Mucosa of descending colon (tissue), 3 donors: Measurements from ENCODE around the gene WDR37. TPM values are rescaled to one million over a fixed set of nuclear protein-coding genes. Genes with fewer than 3 reads are reported as not detected.
A peak's percentile ranks its signal among the peaks of the same experiment; 100 is the strongest.

ENCODE experiments used
- ATAC-seq: fragments of 200-7000 bp; cut with Tn5 transposase; one replicate; pipeline ENCODE4 v1.9.1; 2020; ENCODE audit warnings: mild to moderate bottlenecking, moderate library complexity
- DNase-seq, 3 donors: peaks; one replicate each; pipeline ENCODE4 v3.0.0-alpha.2; 2020
- H3K36me3 ChIP-seq: fragments of 200-600 bp; one replicate; pipeline ENCODE4 v1.8.0; 2021; ENCODE audit warnings: low read depth, mild to moderate bottlenecking
- H3K4me1 ChIP-seq: fragments of 200-600 bp; one replicate; pipeline ENCODE4 v1.8.0; 2021; ENCODE audit warnings: low read depth, mild to moderate bottlenecking
- H3K4me3 ChIP-seq: fragments of 200-600 bp; one replicate; pipeline ENCODE4 v1.8.0; 2021; ENCODE audit warnings: mild to moderate bottlenecking
- H3K9me3 ChIP-seq: fragments of 200-600 bp; one replicate; pipeline ENCODE4 v1.8.0; 2021; ENCODE audit warnings: mild to moderate bottlenecking
- intact Hi-C, 2 donors: fragments of 100-400 bp; cut with DNase I in 1 of 2; cut with micrococcal nuclease in 1 of 2; formaldehyde crosslinking; loops; one replicate each; pipeline versions ENCODE4 v1.11.0 to v1.11.1; 2022; cut with DNase I, micrococcal nuclease
- total RNA-seq, 3 donors: library from RNA; stranded (reverse); fragmentation: NEBNext Ultra II Directional in 2 of 3; extraction: Animal tissue kit (Norgen Biotek cat#: 25700) in 2 of 3; gene quantifications; one replicate each; pipeline versions ENCODE4 v1.2.1 to v1.2.4, GENCODE V29; 2021 to 2023
- TF ChIP-seq, protein P1 (sequence below): fragments of 200-600 bp; IDR thresholded peaks from one replicate; pipeline ENCODE4 v1.8.0; 2022; ENCODE audit warnings: antibody characterized with exemption, mild to moderate bottlenecking
- donor health status: DM: no; HTN: no; CAD: no; lungs with moderate emphysema.
- donor health status: DM: no; HTN: no; CAD: no.
- donor health status: DM: no; HTN: yes; CAD: no.

WDR37 gene
- total RNA-seq, 3 donors from 2014 or later, result 18.3 to 24.1 (median 20.8) TPM

DNA sequence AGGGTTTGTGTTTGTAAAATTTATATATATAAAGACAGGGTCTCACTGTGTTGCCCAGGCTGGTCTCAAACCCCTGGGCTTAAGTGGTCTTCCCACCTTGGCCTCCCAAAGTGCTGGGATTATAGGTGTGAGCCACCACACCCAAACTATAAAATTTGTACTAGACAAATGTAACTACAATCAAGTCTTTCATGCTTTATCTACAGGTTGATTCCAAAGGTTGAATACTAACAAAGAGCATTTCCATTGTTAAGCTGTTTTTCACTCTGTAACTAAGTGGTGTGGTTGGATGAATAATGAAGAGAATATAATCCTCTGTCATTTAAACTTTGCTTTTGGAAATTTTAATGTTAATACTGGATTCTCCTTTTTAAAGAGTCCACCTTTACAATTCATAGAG is 22.5 kb downstream of the WDR37 start:
- DNase-seq (peak in 1 of 3 donors; percentile 40), ATAC-seq (peak; percentile 92)
- Histone ChIP-seq H3K4me1 (peaks cover 6% of the 10 kb centered on the region), H3K9me3 (no peaks in the 10 kb centered on the region), H3K4me3 (no peak overlapping the region), H3K36me3 (peaks cover 6% of the 10 kb centered on the region)
- TF ChIP-seq, protein P1, sequence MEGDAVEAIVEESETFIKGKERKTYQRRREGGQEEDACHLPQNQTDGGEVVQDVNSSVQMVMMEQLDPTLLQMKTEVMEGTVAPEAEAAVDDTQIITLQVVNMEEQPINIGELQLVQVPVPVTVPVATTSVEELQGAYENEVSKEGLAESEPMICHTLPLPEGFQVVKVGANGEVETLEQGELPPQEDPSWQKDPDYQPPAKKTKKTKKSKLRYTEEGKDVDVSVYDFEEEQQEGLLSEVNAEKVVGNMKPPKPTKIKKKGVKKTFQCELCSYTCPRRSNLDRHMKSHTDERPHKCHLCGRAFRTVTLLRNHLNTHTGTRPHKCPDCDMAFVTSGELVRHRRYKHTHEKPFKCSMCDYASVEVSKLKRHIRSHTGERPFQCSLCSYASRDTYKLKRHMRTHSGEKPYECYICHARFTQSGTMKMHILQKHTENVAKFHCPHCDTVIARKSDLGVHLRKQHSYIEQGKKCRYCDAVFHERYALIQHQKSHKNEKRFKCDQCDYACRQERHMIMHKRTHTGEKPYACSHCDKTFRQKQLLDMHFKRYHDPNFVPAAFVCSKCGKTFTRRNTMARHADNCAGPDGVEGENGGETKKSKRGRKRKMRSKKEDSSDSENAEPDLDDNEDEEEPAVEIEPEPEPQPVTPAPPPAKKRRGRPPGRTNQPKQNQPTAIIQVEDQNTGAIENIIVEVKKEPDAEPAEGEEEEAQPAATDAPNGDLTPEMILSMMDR, result no peak
- intact Hi-C loops, result no loop called here

DNA sequence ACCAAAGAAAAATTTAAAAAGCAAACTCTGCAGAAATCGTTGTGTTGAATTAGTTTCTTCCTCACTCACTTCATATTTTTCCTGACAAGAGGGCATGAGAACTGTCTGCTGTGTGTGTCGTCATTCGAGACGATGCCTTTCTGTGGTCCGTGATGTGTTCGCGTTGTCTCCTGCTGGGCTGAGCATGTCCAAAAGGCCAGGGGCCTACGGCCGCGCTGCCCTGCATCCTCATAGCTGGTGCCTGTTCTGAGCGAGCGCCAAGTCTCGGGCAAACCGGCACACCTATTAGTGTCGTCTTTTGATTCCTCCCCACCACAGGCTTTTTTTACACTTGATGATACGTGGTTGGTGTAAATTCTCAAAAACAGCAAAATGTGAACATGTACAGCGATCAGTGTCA is 27.4 kb downstream of the WDR37 start:
- H3K36me3 ChIP-seq, result peaks cover 6% of the 10 kb centered on the region

DNA sequence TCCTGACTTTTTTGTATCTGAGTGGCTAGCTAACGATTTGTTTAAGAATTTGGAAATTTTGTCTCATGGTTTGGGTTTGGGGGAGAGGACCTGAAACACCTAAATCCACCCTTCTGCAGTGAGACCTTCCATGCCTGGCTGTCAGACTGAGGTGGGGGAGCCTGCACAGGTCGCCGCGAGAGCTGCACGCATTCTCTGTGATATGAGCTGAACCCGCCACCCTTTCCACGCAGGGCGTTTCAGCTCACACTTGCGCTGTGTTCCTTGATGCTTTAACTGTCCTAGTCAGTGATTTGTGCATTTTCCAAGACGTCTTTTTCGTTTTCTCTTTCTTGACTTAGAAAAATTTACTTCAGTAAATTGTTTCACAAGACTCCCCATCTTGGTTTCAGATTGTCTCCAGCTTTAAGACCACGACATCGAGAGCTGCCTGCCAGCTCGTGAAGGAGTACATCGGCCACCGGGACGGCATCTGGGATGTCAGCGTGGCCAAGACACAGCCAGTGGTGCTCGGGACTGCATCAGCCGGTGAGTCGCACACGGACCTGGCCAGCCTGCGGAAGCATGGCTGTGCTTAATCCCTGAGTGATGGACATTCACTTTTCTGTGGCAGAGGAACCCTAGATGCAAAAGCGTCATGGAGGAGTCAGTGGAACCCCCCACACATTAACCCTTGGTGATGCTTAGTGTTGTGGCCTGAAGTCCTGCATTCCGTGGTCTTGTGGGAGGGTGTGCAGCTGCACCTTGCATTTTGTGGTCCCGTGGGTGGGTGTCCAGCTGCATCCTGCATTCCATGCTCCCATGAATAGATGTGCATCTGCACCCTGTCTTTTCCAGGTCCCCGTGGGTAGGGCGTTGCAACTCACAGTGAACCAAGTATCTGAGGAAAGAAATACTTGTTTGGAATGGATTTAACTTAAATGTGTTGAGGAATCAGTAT is 28.1 kb downstream of the WDR37 start:
- Histone ChIP-seq H3K4me1 (peaks cover 3% of the 10 kb centered on the region), H3K4me3 (no peak overlapping the region), H3K9me3 (no peaks in the 10 kb centered on the region), H3K36me3 (peaks cover 6% of the 10 kb centered on the region)
- DNase-seq (no peak), ATAC-seq (no peak)
- TF ChIP-seq, protein P1, result no peak
- intact Hi-C loops, result no loop called here

More for the DNA sequence above, 27.4 kb downstream of the WDR37 start:
- TF ChIP-seq, protein P1, result no peak
- ATAC-seq (no peak), DNase-seq (no peak)
- no peaks in the 10 kb centered on the region for H3K9me3 ChIP-seq
- intact Hi-C loops, result no loop called here
- peaks cover 6% of the 10 kb centered on the region for H3K4me1 ChIP-seq
- H3K4me3 ChIP-seq, result no peak overlapping the region

DNA sequence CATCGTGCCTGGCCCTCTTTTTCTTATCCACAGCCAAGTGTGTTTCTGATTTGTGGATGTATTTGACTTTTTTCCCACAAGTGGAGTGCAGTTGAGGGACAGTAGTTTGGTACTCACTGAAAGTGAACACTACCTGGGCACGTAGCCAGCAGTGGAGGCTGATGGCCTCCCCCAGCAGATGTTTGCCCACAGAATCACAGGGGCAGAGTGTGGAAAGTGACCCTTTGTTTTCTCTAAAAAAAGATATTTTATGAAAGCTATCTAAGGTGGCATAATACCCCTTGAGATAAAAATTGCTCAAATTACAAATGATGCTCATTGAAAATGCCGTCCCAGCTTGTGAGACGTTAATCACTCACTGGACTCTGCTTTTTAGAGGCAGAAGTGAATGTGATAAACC is 29.1 kb downstream of the WDR37 start:
- Histone ChIP-seq H3K4me3 (no peak overlapping the region), H3K36me3 (peaks cover under 1% of the 10 kb centered on the region), H3K4me1 (no peaks in the 10 kb centered on the region), H3K9me3 (no peaks in the 10 kb centered on the region)
- no peak for DNase-seq
- no peak for ATAC-seq
- intact Hi-C loops, result no loop called here
- TF ChIP-seq, protein P1, result no peak

DNA sequence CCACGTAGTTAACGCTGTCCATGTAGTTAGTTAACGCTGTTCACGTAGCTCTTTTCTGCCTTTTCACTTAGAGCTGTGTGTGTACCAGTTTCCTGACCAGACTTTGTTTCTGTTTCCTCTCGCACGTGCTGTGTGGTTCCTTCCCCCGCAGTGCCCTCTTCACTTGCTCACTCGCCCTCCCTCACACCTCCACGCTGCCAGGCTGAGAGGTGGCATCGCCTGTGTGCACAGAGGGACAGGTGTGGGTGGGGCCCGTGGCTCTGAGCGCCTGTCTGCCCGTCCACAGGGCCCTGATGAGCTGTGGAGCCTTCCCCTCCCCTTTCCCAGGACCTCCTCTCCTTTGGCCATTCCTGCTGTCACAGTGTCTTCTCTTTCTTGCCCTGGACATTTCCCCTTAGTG is 30.6 kb downstream of the WDR37 start:
- ATAC-seq, result no peak
- Histone ChIP-seq H3K9me3 (no peaks in the 10 kb centered on the region), H3K4me1 (no peaks in the 10 kb centered on the region), H3K36me3 (no peaks in the 10 kb centered on the region), H3K4me3 (no peak overlapping the region)
- intact Hi-C loops, result no loop called here
- TF ChIP-seq, protein P1, result no peak
- no peak for DNase-seq
